PC-9 (cell line): ENCODE measurements around the gene SEBOX. TPM values are rescaled to one million over a fixed set of nuclear protein-coding genes. Genes with fewer than 3 reads are reported as not detected.

ENCODE experiments used
- BruUV-seq: library from RNA; stranded (reverse); fragments of 400-500 nt; replicated peaks from 2 replicates; lab custom pipeline; 2021; lab: Mats Ljungman, UMichigan
- CTCF ChIA-PET: fragments of 300-600 bp; sonication (Branson Sonifier 250); formaldehyde crosslinking; loops from one replicate; lab custom pipeline; 2022; ENCODE audit warnings: antibody characterized with exemption; lab: Charles Lee
- POLR2A ChIA-PET: fragments of 300-600 bp; sonication (Branson Sonifier 250); formaldehyde crosslinking; loops from one replicate; lab custom pipeline; 2022; ENCODE audit warnings: antibody characterized with exemption; ENCODE audit not compliant: unreplicated experiment; lab: Charles Lee
- DNase-seq, 2 experiments: peaks; one replicate each; pipeline versions ENCODE4 v3.0.0 to v3.0.0-alpha.2; 2015 to 2022; ENCODE audit warnings: mixed read lengths in 1 of 2
- H2AFZ ChIP-seq: fragments of 200-600 bp; sonication (generic); 2 replicates; pipeline ENCODE4 v1.8.1; 2017; ENCODE audit warnings: antibody characterized with exemption
- H3F3A ChIP-seq: fragments of 200-600 bp; sonication (generic); 2 replicates; pipeline ENCODE4 v1.8.1; 2017; ENCODE audit warnings: antibody characterized with exemption, mild to moderate bottlenecking, low read depth; ENCODE audit not compliant: insufficient read depth
- H3K27ac ChIP-seq: fragments of 200-600 bp; sonication (generic); 2 replicates; pipeline ENCODE4 v1.6.1; 2016; ENCODE audit warnings: mixed run types
- H3K27me3 ChIP-seq: fragments of 200-600 bp; sonication (generic); 2 replicates; pipeline ENCODE4 v1.6.1; 2016; ENCODE audit warnings: low read depth, mixed run types; ENCODE audit not compliant: insufficient read depth
- H3K36me3 ChIP-seq: fragments of 200-600 bp; sonication (generic); 2 replicates; pipeline ENCODE4 v1.6.1; 2016; ENCODE audit warnings: low read depth, mixed run types
- H3K4me1 ChIP-seq: fragments of 200-600 bp; sonication (generic); replicated peaks from 2 replicates; pipeline ENCODE4 v1.6.1; 2016; ENCODE audit warnings: mixed run types; ENCODE audit not compliant: insufficient read depth
- H3K4me2 ChIP-seq: fragments of 200-600 bp; sonication (generic); 2 replicates; pipeline ENCODE4 v1.6.1; 2017; ENCODE audit warnings: mixed run types
- H3K4me3 ChIP-seq: fragments of 200-600 bp; sonication (generic); 2 replicates; pipeline ENCODE4 v1.6.1; 2016; ENCODE audit warnings: mixed run types
- H3K79me2 ChIP-seq: fragments of 200-600 bp; sonication (generic); 2 replicates; pipeline ENCODE4 v1.6.1; 2017; ENCODE audit warnings: low read depth, mixed run types
- H3K9me2 ChIP-seq: fragments of 200-600 bp; sonication (generic); 2 replicates; pipeline ENCODE4 v1.8.1; 2017; ENCODE audit warnings: mild to moderate bottlenecking; ENCODE audit not compliant: insufficient read depth
- H3K9me3 ChIP-seq: fragments of 200-600 bp; sonication (generic); 2 replicates; pipeline ENCODE4 v1.8.1; 2016; ENCODE audit warnings: low read depth; ENCODE audit not compliant: insufficient read depth
- H4K20me1 ChIP-seq: fragments of 200-600 bp; sonication (generic); 2 replicates; pipeline ENCODE4 v1.8.1; 2017; ENCODE audit not compliant: insufficient read depth
- CTCF ChIP-seq: fragments of 200-600 bp; sonication (generic); conservative IDR thresholded peaks from 2 replicates; pipeline ENCODE4 v1.6.1; 2017; ENCODE audit warnings: mixed run types, antibody characterized with exemption, mild to moderate bottlenecking, moderate library complexity
- EZH2 ChIP-seq: fragments of 200-600 bp; sonication (generic); IDR thresholded peaks from 2 replicates; pipeline ENCODE4 v1.8.0; 2017; ENCODE audit warnings: antibody characterized with exemption, low read depth
- intact Hi-C: fragments of 100-400 bp; cut with micrococcal nuclease; formaldehyde crosslinking; loops from one replicate; pipeline ENCODE4 v1.10.0; 2022; ENCODE audit not compliant: unreplicated experiment
- total RNA-seq: library from RNA; stranded (reverse); gene quantifications from 2 replicates; pipeline ENCODE4 v1.2.3, GENCODE V29; 2021

The SEBOX gene
- total RNA-seq, 1 experiment from 2014 or later: not detected

DNA sequence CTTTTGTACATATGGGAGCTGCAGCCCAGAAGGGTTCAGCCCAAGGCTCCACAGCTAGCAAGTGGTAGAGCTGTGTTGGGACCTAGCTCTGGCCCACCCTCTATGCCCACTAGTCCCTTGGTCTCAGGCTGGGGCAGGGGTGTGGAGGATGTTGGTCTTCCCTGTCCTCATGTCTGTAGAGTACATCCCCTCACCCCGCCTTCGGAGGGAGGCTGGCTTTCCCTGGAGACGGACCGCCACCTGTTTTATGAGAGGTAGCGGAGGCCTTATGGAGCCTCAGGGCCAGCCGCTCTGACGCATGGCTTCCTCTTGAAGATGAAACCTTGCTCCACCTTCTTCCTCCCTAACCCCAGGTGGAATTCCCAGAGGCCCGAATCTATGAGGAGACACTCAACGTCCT, 21.0 kb downstream of the SEBOX start:
- Histone ChIP-seq H3K4me2 (no peak overlapping the region), H2AFZ (no peak overlapping the region), H3K4me1 (peaks cover 26% of the 10 kb centered on the region), H4K20me1 (peaks cover 3% of the 10 kb centered on the region; the same call in 1 of the 2 replicates), H3K4me3 (no peak overlapping the region), H3K27ac (no peak overlapping the region), H3K36me3 (peaks cover 24% of the 10 kb centered on the region), H3K9me3 (no peaks in the 10 kb centered on the region), H3K9me2 (no peaks in the 10 kb centered on the region), H3K79me2 (no peaks in the 10 kb centered on the region), H3F3A (peaks cover 44% of the 10 kb centered on the region), H3K27me3 (no peaks in the 10 kb centered on the region)
- intact Hi-C loops: no loop called here
- no peak for DNase-seq
- ChIA-PET CTCF (no interaction called here), POLR2A (no interaction called here)
- TF ChIP-seq EZH2: no peak
- no peak for TF ChIP-seq CTCF
- no TSS peak for BruUV-seq

GRCh38 chr17:28343491-28343932, 21.5 kb downstream of the SEBOX start:
- Histone ChIP-seq H3F3A (peaks cover 39% of the 10 kb centered on the region), H3K4me3 (no peak overlapping the region), H3K27me3 (no peaks in the 10 kb centered on the region), H3K4me1 (peaks cover 26% of the 10 kb centered on the region), H3K36me3 (peaks cover 24% of the 10 kb centered on the region), H3K4me2 (no peak overlapping the region), H3K9me3 (no peaks in the 10 kb centered on the region), H4K20me1 (peaks cover 6% of the 10 kb centered on the region), H3K9me2 (no peaks in the 10 kb centered on the region), H3K79me2 (peaks cover 2% of the 10 kb centered on the region; the same call in 1 of the 2 replicates), H3K27ac (no peak overlapping the region), H2AFZ (no peak overlapping the region)
- no peak for TF ChIP-seq CTCF
- TF ChIP-seq EZH2: no peak
- ChIA-PET CTCF (no interaction called here), POLR2A (no interaction called here)
- BruUV-seq: no TSS peak
- DNase-seq: no peak
- intact Hi-C loops: no loop called here

DNA sequence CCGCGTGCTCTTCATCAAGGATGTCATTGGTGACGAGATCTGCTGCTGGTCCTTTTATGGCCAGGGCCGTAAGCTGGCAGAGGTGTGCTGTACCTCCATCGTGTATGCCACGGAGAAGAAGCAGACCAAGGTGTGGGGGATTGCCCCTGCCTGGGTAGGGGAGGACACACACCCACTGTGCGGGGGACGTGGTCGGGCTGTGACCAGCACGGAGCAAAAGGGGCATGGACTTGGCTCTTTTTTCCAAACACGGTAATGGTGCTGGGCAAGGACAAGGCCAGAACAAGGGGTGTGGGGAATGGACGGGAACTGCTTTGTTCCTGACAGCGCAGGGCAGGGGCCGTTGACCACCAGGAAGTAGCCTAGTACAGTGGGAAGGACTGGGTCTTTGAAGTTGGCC, 22.7 kb downstream of the SEBOX start:
- Histone ChIP-seq H3K79me2 (peaks cover 14% of the 10 kb centered on the region), H3K4me1 (peaks cover 20% of the 10 kb centered on the region), H3K4me2 (no peak overlapping the region), H3K27me3 (no peaks in the 10 kb centered on the region), H3K27ac (no peak overlapping the region), H2AFZ (no peak overlapping the region), H4K20me1 (peaks cover 13% of the 10 kb centered on the region), H3K9me2 (no peaks in the 10 kb centered on the region), H3F3A (peaks cover 27% of the 10 kb centered on the region), H3K9me3 (no peaks in the 10 kb centered on the region), H3K4me3 (no peak overlapping the region), H3K36me3 (peaks cover 28% of the 10 kb centered on the region)
- intact Hi-C loops: no loop called here
- TF ChIP-seq EZH2 (no peak), CTCF (no peak)
- POLR2A ChIA-PET: no interaction called here
- BruUV-seq: no TSS peak
- no peak for DNase-seq
- CTCF ChIA-PET: no interaction called here
